Measurements from ENCODE around the gene IKBKG. TPM values are rescaled to one million over a fixed set of nuclear protein-coding genes. Genes with fewer than 3 reads are reported as not detected.
"Not testable (repeated sequence)": the region's sequence is repeated elsewhere in the genome, so short reads cannot be mapped to it uniquely, and the experiment has no call there.

IKBKG gene
- total RNA-seq, 2 experiments from 2014 or later, result 14.3 to 34.4 TPM

GRCh38 chrX:154548028-154548316 lies 552 bp downstream of the IKBKG start:
- peaks cover 27% of the 10 kb centered on the region for H3K36me3 ChIP-seq (ENCODE audit: insufficient read depth, low read length)
- ChIA-PET CTCF (ENCODE audit: unreplicated experiment) (no interaction called here), POLR2A (no interaction called here)
- BruUV-seq (replicated peaks), result no TSS peak
- H3K9me2 ChIP-seq (ENCODE audit: insufficient read depth, low read length), result no peaks in the 10 kb centered on the region
- H4K20me1 ChIP-seq (ENCODE audit: insufficient read depth, low read length), result no peaks in the 10 kb centered on the region
- TF ChIP-seq, protein P1, sequence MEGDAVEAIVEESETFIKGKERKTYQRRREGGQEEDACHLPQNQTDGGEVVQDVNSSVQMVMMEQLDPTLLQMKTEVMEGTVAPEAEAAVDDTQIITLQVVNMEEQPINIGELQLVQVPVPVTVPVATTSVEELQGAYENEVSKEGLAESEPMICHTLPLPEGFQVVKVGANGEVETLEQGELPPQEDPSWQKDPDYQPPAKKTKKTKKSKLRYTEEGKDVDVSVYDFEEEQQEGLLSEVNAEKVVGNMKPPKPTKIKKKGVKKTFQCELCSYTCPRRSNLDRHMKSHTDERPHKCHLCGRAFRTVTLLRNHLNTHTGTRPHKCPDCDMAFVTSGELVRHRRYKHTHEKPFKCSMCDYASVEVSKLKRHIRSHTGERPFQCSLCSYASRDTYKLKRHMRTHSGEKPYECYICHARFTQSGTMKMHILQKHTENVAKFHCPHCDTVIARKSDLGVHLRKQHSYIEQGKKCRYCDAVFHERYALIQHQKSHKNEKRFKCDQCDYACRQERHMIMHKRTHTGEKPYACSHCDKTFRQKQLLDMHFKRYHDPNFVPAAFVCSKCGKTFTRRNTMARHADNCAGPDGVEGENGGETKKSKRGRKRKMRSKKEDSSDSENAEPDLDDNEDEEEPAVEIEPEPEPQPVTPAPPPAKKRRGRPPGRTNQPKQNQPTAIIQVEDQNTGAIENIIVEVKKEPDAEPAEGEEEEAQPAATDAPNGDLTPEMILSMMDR (conservative IDR thresholded peaks at IDR 0.05; ENCODE audit: low read length), result no peak
- TF ChIP-seq EZH2phosphoT487 (IDR thresholded peaks at IDR 0.05; ENCODE audit: borderline replicate concordance, low read depth, low read length), result no peak
- intact Hi-C loops (cut with micrococcal nuclease; ENCODE audit: unreplicated experiment), result no loop called here
- peaks cover 38% of the 10 kb centered on the region for H3K79me2 ChIP-seq (ENCODE audit: insufficient read depth, low read depth, low read length)
- H3K4me3 ChIP-seq (ENCODE audit: low read depth, low read length, poor library complexity, severe bottlenecking), result peak overlapping the region; percentile 89
- H3K27ac ChIP-seq (ENCODE audit: low read depth, low read length, poor library complexity, severe bottlenecking), result peak overlapping the region; percentile 93
- H3K4me1 ChIP-seq (ENCODE audit: insufficient read depth, low read length, poor library complexity, severe bottlenecking), result peaks cover 12% of the 10 kb centered on the region
- DNase-seq (ENCODE audit: low spot score), result no peak
- H2AFZ ChIP-seq (ENCODE audit: low read length), result peak overlapping the region; percentile 67; the same call in 1 of the 2 replicates
- no peaks in the 10 kb centered on the region for H3K9me3 ChIP-seq (ENCODE audit: low read length)
- H3K4me2 ChIP-seq (ENCODE audit: low read length), result peak overlapping the region; percentile 95

GRCh38 chrX:154549766-154550165 lies 2.3 kb downstream of the IKBKG start:
- Histone ChIP-seq H2AFZ (ENCODE audit: low read length) (no peak overlapping the region), H3K27ac (ENCODE audit: low read depth, low read length, poor library complexity, severe bottlenecking) (no peak overlapping the region), H3K9me2 (ENCODE audit: insufficient read depth, low read length) (no peaks in the 10 kb centered on the region), H3K4me3 (ENCODE audit: low read depth, low read length, poor library complexity, severe bottlenecking) (no peak overlapping the region), H3K4me2 (ENCODE audit: low read length) (peak overlapping the region; percentile 95), H3K79me2 (ENCODE audit: insufficient read depth, low read depth, low read length) (peaks cover 38% of the 10 kb centered on the region), H3K9me3 (ENCODE audit: low read length) (no peaks in the 10 kb centered on the region), H4K20me1 (ENCODE audit: insufficient read depth, low read length) (no peaks in the 10 kb centered on the region), H3K4me1 (ENCODE audit: insufficient read depth, low read length, poor library complexity, severe bottlenecking) (peaks cover 12% of the 10 kb centered on the region), H3K36me3 (ENCODE audit: insufficient read depth, low read length) (peaks cover 31% of the 10 kb centered on the region)
- no peak for DNase-seq (ENCODE audit: low spot score)
- TF ChIP-seq, protein P1 (conservative IDR thresholded peaks at IDR 0.05; ENCODE audit: low read length), result no peak
- no peak for TF ChIP-seq EZH2phosphoT487 (IDR thresholded peaks at IDR 0.05; ENCODE audit: borderline replicate concordance, low read depth, low read length)
- BruUV-seq (replicated peaks), result no TSS peak
- ChIA-PET POLR2A (no interaction called here), CTCF (ENCODE audit: unreplicated experiment) (no interaction called here)
- intact Hi-C loops (cut with micrococcal nuclease; ENCODE audit: unreplicated experiment), result no loop called here

DNA sequence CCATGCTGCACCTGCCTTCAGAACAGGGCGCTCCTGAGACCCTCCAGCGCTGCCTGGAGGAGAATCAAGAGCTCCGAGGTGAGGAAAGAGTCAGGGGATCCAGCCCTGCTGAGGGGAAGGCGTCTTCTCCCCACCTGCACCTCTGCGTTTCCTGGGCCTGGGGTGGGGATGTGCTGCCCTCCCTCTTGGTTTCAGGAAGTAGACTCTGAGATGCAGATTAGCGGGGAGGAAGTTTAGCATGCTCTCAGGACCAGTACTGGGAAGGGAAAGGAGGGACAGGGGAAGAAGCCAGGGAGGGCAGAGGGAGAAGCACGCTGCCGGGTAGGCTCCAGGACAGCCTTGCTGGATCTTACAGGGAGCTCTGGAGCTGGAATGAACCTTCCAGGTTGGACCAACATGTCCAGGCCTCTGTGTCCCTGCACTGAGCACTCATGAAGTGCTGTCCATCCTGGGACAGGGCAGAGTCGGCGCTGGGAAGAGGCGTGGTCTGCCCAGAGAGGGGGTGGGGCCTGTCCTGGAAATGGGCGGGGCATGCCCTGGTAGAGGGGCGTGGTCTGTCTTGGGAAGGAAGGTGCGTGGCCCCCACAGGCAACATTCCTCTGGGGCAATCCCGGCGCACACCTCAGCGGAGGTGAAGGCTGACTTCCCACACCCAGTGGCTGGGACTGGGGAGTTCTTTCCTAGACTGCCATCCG lies 4.8 kb downstream of the IKBKG start:
- POLR2A ChIA-PET; H3K9me3 ChIP-seq (ENCODE audit: low read length); BruUV-seq (replicated peaks); H3K4me2 ChIP-seq (ENCODE audit: low read length); H3K4me1 ChIP-seq (ENCODE audit: insufficient read depth, low read length, poor library complexity, severe bottlenecking); DNase-seq (ENCODE audit: low spot score); H3K4me3 ChIP-seq (ENCODE audit: low read depth, low read length, poor library complexity, severe bottlenecking); intact Hi-C loops (cut with micrococcal nuclease; ENCODE audit: unreplicated experiment); CTCF ChIA-PET (ENCODE audit: unreplicated experiment); H2AFZ ChIP-seq (ENCODE audit: low read length); H3K9me2 ChIP-seq (ENCODE audit: insufficient read depth, low read length); H4K20me1 ChIP-seq (ENCODE audit: insufficient read depth, low read length); H3K27ac ChIP-seq (ENCODE audit: low read depth, low read length, poor library complexity, severe bottlenecking): not testable (repeated sequence)
- Histone ChIP-seq H3K36me3 (ENCODE audit: insufficient read depth, low read length) (peaks cover 24% of the 10 kb centered on the region), H3K79me2 (ENCODE audit: insufficient read depth, low read depth, low read length) (peaks cover 30% of the 10 kb centered on the region)

- H3K4me3 ChIP-seq (ENCODE audit: low read depth, low read length, poor library complexity, severe bottlenecking); CTCF ChIA-PET (ENCODE audit: unreplicated experiment); H3K4me2 ChIP-seq (ENCODE audit: low read length); H3K9me2 ChIP-seq (ENCODE audit: insufficient read depth, low read length); POLR2A ChIA-PET; BruUV-seq (replicated peaks); H3K27ac ChIP-seq (ENCODE audit: low read depth, low read length, poor library complexity, severe bottlenecking); H4K20me1 ChIP-seq (ENCODE audit: insufficient read depth, low read length); H3K79me2 ChIP-seq (ENCODE audit: insufficient read depth, low read depth, low read length); DNase-seq (ENCODE audit: low spot score); intact Hi-C loops (cut with micrococcal nuclease; ENCODE audit: unreplicated experiment); H3K9me3 ChIP-seq (ENCODE audit: low read length); H2AFZ ChIP-seq (ENCODE audit: low read length); H3K4me1 ChIP-seq (ENCODE audit: insufficient read depth, low read length, poor library complexity, severe bottlenecking): not testable (repeated sequence)
- H3K36me3 ChIP-seq (ENCODE audit: insufficient read depth, low read length), result peaks cover 12% of the 10 kb centered on the region
These were observed 10.8 kb downstream of the IKBKG start for GRCh38 chrX:154558060-154558690.

GRCh38 chrX:154558896-154559295 lies 11.5 kb downstream of the IKBKG start:
- H3K4me1 ChIP-seq (ENCODE audit: insufficient read depth, low read length, poor library complexity, severe bottlenecking); H3K79me2 ChIP-seq (ENCODE audit: insufficient read depth, low read depth, low read length); H3K9me2 ChIP-seq (ENCODE audit: insufficient read depth, low read length); H3K9me3 ChIP-seq (ENCODE audit: low read length); H3K4me3 ChIP-seq (ENCODE audit: low read depth, low read length, poor library complexity, severe bottlenecking); BruUV-seq (replicated peaks); H4K20me1 ChIP-seq (ENCODE audit: insufficient read depth, low read length); H2AFZ ChIP-seq (ENCODE audit: low read length); H3K4me2 ChIP-seq (ENCODE audit: low read length); H3K36me3 ChIP-seq (ENCODE audit: insufficient read depth, low read length); POLR2A ChIA-PET; intact Hi-C loops (cut with micrococcal nuclease; ENCODE audit: unreplicated experiment); H3K27ac ChIP-seq (ENCODE audit: low read depth, low read length, poor library complexity, severe bottlenecking); CTCF ChIA-PET (ENCODE audit: unreplicated experiment); DNase-seq (ENCODE audit: low spot score): not testable (repeated sequence)

Data from OCI-LY7 (cell line).